ENCODE data around the gene OR2D3. TPM values are rescaled to one million over a fixed set of nuclear protein-coding genes. Genes with fewer than 3 reads are reported as not detected.
"Not testable (repeated sequence)": the region's sequence is repeated elsewhere in the genome, so short reads cannot be mapped to it uniquely, and the experiment has no call there.

Gene OR2D3, protein sequence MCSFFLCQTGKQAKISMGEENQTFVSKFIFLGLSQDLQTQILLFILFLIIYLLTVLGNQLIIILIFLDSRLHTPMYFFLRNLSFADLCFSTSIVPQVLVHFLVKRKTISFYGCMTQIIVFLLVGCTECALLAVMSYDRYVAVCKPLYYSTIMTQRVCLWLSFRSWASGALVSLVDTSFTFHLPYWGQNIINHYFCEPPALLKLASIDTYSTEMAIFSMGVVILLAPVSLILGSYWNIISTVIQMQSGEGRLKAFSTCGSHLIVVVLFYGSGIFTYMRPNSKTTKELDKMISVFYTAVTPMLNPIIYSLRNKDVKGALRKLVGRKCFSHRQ
- not detected for total RNA-seq

DNA sequence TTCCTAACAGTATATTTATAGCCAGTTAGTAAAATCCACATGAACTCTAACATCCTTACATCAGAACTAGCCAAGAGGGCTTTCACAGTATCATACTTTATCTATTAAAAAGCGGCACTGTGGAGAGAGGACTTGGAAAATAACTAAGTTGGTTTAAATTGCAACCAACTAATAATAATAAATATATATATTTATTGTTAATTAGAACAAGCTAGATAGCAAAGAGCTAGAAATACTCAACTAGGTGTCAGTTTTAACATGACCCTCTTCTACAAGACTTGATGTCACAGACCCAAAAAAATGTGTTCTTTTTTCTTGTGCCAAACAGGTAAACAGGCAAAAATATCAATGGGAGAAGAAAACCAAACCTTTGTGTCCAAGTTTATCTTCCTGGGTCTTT, at the start of gene OR2D3:
TSS of gene OR2D3 (plus strand) at position 301 of the 400 bp plus-strand sequence. CDS start at position 301, 0 bp downstream.
- no peaks in the 10 kb centered on the region for H3K27me3 ChIP-seq (ENCODE audit: control insufficient read depth in 3 of 3, insufficient read depth in 3 of 3, low read length in 3 of 3)
- no peak within 1 kb of the TSS for H3K9ac ChIP-seq (ENCODE audit: low read depth in 1 of 3, low read length in 3 of 3)
- H3K27ac ChIP-seq (ENCODE audit: low read depth, low read length): no peak within 1 kb of the TSS
- H3K36me3 ChIP-seq (ENCODE audit: control insufficient read depth in 3 of 3, insufficient read depth in 3 of 3, low read length in 3 of 3): no peaks in the 10 kb centered on the region
- no peak within 1 kb of the TSS for H3K4me3 ChIP-seq (ENCODE audit: low read length in 3 of 3)
- no peaks in the 10 kb centered on the region for H3K4me1 ChIP-seq (ENCODE audit: control insufficient read depth in 3 of 3, insufficient read depth in 3 of 3, low read length in 3 of 3)
- H3K9me3 ChIP-seq (ENCODE audit: control insufficient read depth in 3 of 3, low read length in 3 of 3): no peaks in the 10 kb centered on the region

DNA sequence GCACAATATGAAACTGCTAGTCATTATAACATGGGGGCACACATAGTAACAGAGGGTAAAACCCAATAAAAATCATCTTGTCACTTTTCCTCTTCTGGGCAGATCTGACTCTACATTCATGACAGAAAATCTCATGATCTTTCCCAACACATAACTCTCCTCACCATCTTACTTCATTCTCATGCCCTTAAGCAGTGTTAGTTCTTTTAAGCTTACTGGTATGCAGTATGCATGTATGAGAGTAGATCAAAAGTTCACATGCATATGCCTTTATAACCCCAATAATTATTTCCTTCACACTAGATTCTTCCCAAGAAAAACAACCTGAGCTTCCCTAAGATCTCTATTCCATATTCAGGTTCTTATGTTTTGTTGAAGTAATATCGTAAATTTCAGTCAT, 49.5 kb upstream of the OR2D3 start:
- no peaks in the 10 kb centered on the region for H3K4me1 ChIP-seq (ENCODE audit: control insufficient read depth in 3 of 3, insufficient read depth in 3 of 3, low read length in 3 of 3)
- no peaks in the 10 kb centered on the region for H3K27me3 ChIP-seq (ENCODE audit: control insufficient read depth in 3 of 3, insufficient read depth in 3 of 3, low read length in 3 of 3)
- H3K27ac ChIP-seq (ENCODE audit: low read depth, low read length): no peak overlapping the region
- no peaks in the 10 kb centered on the region for H3K9me3 ChIP-seq (ENCODE audit: control insufficient read depth in 3 of 3, low read length in 3 of 3)
- no peak overlapping the region for H3K4me3 ChIP-seq (ENCODE audit: low read length in 3 of 3)
- H3K9ac ChIP-seq (ENCODE audit: low read depth in 1 of 3, low read length in 3 of 3): no peak overlapping the region
- no peaks in the 10 kb centered on the region for H3K36me3 ChIP-seq (ENCODE audit: control insufficient read depth in 3 of 3, insufficient read depth in 3 of 3, low read length in 3 of 3)

DNA sequence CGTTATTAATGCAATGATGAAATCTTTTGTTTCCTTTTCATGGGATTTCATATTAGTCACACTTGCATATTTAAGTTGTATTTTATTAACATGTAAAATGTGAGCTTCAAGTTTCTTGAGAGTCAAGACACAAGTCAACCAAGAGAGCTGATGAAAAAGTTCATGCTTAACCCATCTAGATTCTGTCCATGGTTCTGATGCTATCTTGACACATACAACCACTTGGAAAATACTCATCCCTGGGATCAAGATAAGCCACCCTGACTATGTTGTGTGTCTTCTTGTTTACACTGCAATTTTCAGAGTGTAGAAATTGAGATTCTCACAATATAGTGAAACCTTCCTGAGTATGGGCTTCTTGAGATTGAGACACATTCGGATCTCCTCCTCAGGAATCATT, 45.0 kb upstream of the OR2D3 start:
- H3K27me3 ChIP-seq (ENCODE audit: control insufficient read depth in 3 of 3, insufficient read depth in 3 of 3, low read length in 3 of 3): no peaks in the 10 kb centered on the region
- no peak overlapping the region for H3K27ac ChIP-seq (ENCODE audit: low read depth, low read length)
- H3K9me3 ChIP-seq (ENCODE audit: control insufficient read depth in 3 of 3, low read length in 3 of 3): peaks cover 0 to 9% (median 2%) of the 10 kb centered on the region in 3 donors
- no peak overlapping the region for H3K4me3 ChIP-seq (ENCODE audit: low read length in 3 of 3)
- no peaks in the 10 kb centered on the region for H3K36me3 ChIP-seq (ENCODE audit: control insufficient read depth in 3 of 3, insufficient read depth in 3 of 3, low read length in 3 of 3)
- H3K9ac ChIP-seq (ENCODE audit: low read depth in 1 of 3, low read length in 3 of 3): no peak overlapping the region
- no peaks in the 10 kb centered on the region for H3K4me1 ChIP-seq (ENCODE audit: control insufficient read depth in 3 of 3, insufficient read depth in 3 of 3, low read length in 3 of 3)

DNA sequence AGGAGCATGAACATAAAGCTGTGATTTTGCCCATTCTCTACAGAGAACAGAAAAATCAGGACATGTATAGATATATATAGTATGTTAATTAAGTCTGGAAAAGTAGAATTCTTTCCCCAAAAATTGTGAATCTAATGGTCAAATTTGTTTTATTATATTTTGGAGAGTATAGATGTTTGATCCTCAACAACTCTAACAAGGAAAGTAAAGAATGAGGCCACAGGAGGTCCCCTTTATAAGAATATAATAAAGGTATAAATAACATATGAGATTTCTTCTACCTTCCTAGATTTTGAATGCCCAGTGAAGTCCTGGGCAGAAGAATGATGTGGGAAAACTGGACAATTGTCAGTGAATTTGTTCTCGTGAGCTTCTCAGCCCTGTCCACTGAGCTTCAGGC, 44.5 kb upstream of the OR2D3 start, which contains the start of gene OR10A4:
TSS of gene OR10A4 (plus strand) at position 301 of the 400 bp plus-strand sequence. CDS start at position 324, 23 bp downstream.
- Histone ChIP-seq H3K9me3 (ENCODE audit: control insufficient read depth in 3 of 3, low read length in 3 of 3) (peaks cover 0 to 9% (median 2%) of the 10 kb centered on the region in 3 donors), H3K9ac (ENCODE audit: low read depth in 1 of 3, low read length in 3 of 3) (no peak within 1 kb of the TSS), H3K27me3 (ENCODE audit: control insufficient read depth in 3 of 3, insufficient read depth in 3 of 3, low read length in 3 of 3) (no peaks in the 10 kb centered on the region), H3K27ac (ENCODE audit: low read depth, low read length) (no peak within 1 kb of the TSS), H3K4me3 (ENCODE audit: low read length in 3 of 3) (no peak within 1 kb of the TSS), H3K36me3 (ENCODE audit: control insufficient read depth in 3 of 3, insufficient read depth in 3 of 3, low read length in 3 of 3) (no peaks in the 10 kb centered on the region), H3K4me1 (ENCODE audit: control insufficient read depth in 3 of 3, insufficient read depth in 3 of 3, low read length in 3 of 3) (no peaks in the 10 kb centered on the region)

DNA sequence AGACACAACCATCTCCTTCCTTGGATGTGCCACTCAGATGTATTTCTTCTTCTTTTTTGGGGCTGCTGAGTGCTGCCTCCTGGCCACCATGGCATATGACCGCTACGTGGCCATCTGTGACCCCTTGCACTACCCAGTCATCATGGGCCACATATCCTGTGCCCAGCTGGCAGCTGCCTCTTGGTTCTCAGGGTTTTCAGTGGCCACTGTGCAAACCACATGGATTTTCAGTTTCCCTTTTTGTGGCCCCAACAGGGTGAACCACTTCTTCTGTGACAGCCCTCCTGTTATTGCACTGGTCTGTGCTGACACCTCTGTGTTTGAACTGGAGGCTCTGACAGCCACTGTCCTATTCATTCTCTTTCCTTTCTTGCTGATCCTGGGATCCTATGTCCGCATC, 43.9 kb upstream of the OR2D3 start:
- H3K9ac ChIP-seq (ENCODE audit: low read depth in 1 of 3, low read length in 3 of 3): no peak overlapping the region
- no peaks in the 10 kb centered on the region for H3K27me3 ChIP-seq (ENCODE audit: control insufficient read depth in 3 of 3, insufficient read depth in 3 of 3, low read length in 3 of 3)
- peaks cover 0 to 9% (median 2%) of the 10 kb centered on the region in 3 donors for H3K9me3 ChIP-seq (ENCODE audit: control insufficient read depth in 3 of 3, low read length in 3 of 3)
- no peaks in the 10 kb centered on the region for H3K36me3 ChIP-seq (ENCODE audit: control insufficient read depth in 3 of 3, insufficient read depth in 3 of 3, low read length in 3 of 3)
- no peak overlapping the region for H3K27ac ChIP-seq (ENCODE audit: low read depth, low read length)
- no peaks in the 10 kb centered on the region for H3K4me1 ChIP-seq (ENCODE audit: control insufficient read depth in 3 of 3, insufficient read depth in 3 of 3, low read length in 3 of 3)
- H3K4me3 ChIP-seq (ENCODE audit: low read length in 3 of 3): no peak overlapping the region

DNA sequence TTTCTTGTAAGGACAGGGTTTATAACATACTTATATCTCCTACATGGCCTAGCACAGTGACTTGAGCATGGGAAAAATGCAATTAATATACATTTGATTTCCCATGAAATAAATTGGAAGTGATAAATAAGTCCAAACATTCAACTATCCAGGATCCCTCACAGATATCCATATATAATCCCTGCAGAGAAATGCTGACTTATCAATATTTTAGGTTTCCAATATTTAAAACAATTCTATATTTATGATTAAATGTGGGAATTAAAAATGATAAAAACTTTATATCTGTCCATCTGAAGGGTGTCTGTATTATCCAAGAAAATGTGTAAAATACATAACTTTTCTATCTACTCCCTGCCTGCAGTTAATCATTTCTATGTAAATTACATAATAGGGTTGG, 38.1 kb upstream of the OR2D3 start:
- no peak overlapping the region for H3K4me3 ChIP-seq (ENCODE audit: low read length in 3 of 3)
- no peak overlapping the region for H3K9ac ChIP-seq (ENCODE audit: low read depth in 1 of 3, low read length in 3 of 3)
- H3K36me3 ChIP-seq (ENCODE audit: control insufficient read depth in 3 of 3, insufficient read depth in 3 of 3, low read length in 3 of 3): no peaks in the 10 kb centered on the region
- H3K9me3 ChIP-seq (ENCODE audit: control insufficient read depth in 3 of 3, low read length in 3 of 3): no peaks in the 10 kb centered on the region
- no peak overlapping the region for H3K27ac ChIP-seq (ENCODE audit: low read depth, low read length)
- no peaks in the 10 kb centered on the region for H3K27me3 ChIP-seq (ENCODE audit: control insufficient read depth in 3 of 3, insufficient read depth in 3 of 3, low read length in 3 of 3)
- no peaks in the 10 kb centered on the region for H3K4me1 ChIP-seq (ENCODE audit: control insufficient read depth in 3 of 3, insufficient read depth in 3 of 3, low read length in 3 of 3)

DNA sequence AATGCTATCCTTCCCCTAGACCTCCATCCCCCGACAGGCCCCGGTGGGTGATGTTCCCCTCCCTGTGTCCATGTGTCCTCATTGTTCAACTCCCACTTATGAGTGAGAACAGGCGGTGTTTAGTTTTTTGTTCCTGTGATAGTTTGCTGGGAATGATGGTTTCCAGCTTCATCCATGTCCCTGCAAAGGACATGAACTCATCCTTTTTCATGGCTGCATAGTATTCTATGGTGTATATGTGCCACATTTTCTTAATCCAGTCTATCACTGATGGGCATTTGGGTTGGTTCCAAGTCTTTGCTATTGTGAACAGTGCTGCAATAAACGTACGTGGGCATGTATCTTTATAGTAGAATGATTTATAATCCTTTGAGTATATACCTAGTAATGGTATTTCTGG, 33.1 kb upstream of the OR2D3 start:
- H3K4me3 ChIP-seq (ENCODE audit: low read length in 3 of 3): not testable (repeated sequence)

DNA sequence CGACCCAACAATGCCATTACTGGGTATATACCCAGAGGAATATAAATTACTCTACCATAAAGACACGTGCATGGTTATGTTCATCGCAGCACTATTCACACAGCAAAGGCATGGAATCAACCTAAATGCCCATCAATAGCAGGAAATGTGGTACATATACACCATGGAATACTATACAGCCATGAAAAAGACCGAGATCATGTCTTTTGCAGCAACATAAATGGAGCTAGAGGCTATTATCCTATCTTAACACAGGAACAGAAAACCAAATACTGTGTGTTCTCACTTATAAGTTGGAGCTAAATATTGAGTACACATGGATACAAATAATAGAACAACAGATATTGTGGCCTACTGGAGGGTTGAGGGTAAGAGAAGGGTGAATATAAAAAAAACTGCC, 32.0 kb upstream of the OR2D3 start:
- H3K4me3 ChIP-seq (ENCODE audit: low read length in 3 of 3): no peak overlapping the region
- no peak overlapping the region for H3K9ac ChIP-seq (ENCODE audit: low read depth in 1 of 3, low read length in 3 of 3)
- H3K4me1 ChIP-seq (ENCODE audit: control insufficient read depth in 3 of 3, insufficient read depth in 3 of 3, low read length in 3 of 3): no peaks in the 10 kb centered on the region
- no peaks in the 10 kb centered on the region for H3K9me3 ChIP-seq (ENCODE audit: control insufficient read depth in 3 of 3, low read length in 3 of 3)
- H3K36me3 ChIP-seq (ENCODE audit: control insufficient read depth in 3 of 3, insufficient read depth in 3 of 3, low read length in 3 of 3): no peaks in the 10 kb centered on the region
- H3K27me3 ChIP-seq (ENCODE audit: control insufficient read depth in 3 of 3, insufficient read depth in 3 of 3, low read length in 3 of 3): no peaks in the 10 kb centered on the region
- H3K27ac ChIP-seq (ENCODE audit: low read depth, low read length): no peak overlapping the region

More for the DNA sequence above, 33.1 kb upstream of the OR2D3 start:
- H3K4me1 ChIP-seq (ENCODE audit: control insufficient read depth in 3 of 3, insufficient read depth in 3 of 3, low read length in 3 of 3); H3K36me3 ChIP-seq (ENCODE audit: control insufficient read depth in 3 of 3, insufficient read depth in 3 of 3, low read length in 3 of 3); H3K27ac ChIP-seq (ENCODE audit: low read depth, low read length); H3K9me3 ChIP-seq (ENCODE audit: control insufficient read depth in 3 of 3, low read length in 3 of 3); H3K9ac ChIP-seq (ENCODE audit: low read depth in 1 of 3, low read length in 3 of 3); H3K27me3 ChIP-seq (ENCODE audit: control insufficient read depth in 3 of 3, insufficient read depth in 3 of 3, low read length in 3 of 3): not testable (repeated sequence)

DNA sequence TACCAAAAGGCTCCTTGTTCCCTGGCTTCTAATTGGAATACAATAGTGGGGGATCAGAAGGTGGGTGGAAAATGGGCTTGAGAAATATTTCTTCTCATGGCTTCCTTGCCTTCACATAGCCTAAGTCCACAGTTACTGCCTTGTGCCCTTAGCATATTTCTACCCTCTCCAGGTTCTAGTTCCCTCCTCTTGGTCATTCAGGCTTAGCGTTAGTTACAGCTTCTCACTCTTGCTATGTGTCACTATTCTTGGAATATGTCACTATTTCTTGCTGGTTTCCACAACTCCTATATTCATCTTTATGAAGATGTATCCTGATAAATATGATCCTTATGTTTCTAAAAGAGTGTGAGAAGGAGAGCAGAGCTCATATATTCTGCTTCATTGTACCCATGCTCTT, 31.0 kb upstream of the OR2D3 start:
- Histone ChIP-seq H3K9ac (ENCODE audit: low read depth in 1 of 3, low read length in 3 of 3) (no peak overlapping the region), H3K9me3 (ENCODE audit: control insufficient read depth in 3 of 3, low read length in 3 of 3) (no peaks in the 10 kb centered on the region), H3K36me3 (ENCODE audit: control insufficient read depth in 3 of 3, insufficient read depth in 3 of 3, low read length in 3 of 3) (no peaks in the 10 kb centered on the region), H3K27me3 (ENCODE audit: control insufficient read depth in 3 of 3, insufficient read depth in 3 of 3, low read length in 3 of 3) (no peaks in the 10 kb centered on the region), H3K4me3 (ENCODE audit: low read length in 3 of 3) (no peak overlapping the region), H3K4me1 (ENCODE audit: control insufficient read depth in 3 of 3, insufficient read depth in 3 of 3, low read length in 3 of 3) (no peaks in the 10 kb centered on the region), H3K27ac (ENCODE audit: low read depth, low read length) (no peak overlapping the region)

DNA sequence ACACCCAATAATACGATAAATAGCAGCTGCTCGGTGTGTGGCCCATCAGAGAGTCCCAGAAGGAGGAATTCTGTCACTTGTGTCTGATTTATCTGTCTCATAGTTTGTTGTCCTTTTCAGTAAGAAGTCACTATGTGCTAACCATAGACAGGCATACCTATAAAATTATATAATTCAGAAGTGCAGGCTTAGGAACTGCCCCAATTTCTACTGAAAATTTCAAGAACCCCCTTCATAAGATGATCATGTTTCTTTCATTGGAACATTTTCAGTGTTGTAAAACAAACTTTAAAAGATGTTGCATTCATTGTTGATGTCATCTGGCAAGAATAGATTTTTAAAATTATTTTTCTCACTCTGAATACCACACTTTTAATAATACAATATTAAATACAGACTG, 28.4 kb upstream of the OR2D3 start, which contains the start of gene OR2D2:
TSS of gene OR2D2 (minus strand) at position 101 of the 400 bp plus-strand sequence. CDS start at position 101, 0 bp downstream.
- H3K36me3 ChIP-seq (ENCODE audit: control insufficient read depth in 3 of 3, insufficient read depth in 3 of 3, low read length in 3 of 3): no peaks in the 10 kb centered on the region
- H3K4me3 ChIP-seq (ENCODE audit: low read length in 3 of 3): no peak within 1 kb of the TSS
- no peak within 1 kb of the TSS for H3K27ac ChIP-seq (ENCODE audit: low read depth, low read length)
- no peak within 1 kb of the TSS for H3K9ac ChIP-seq (ENCODE audit: low read depth in 1 of 3, low read length in 3 of 3)
- no peaks in the 10 kb centered on the region for H3K4me1 ChIP-seq (ENCODE audit: control insufficient read depth in 3 of 3, insufficient read depth in 3 of 3, low read length in 3 of 3)
- H3K27me3 ChIP-seq (ENCODE audit: control insufficient read depth in 3 of 3, insufficient read depth in 3 of 3, low read length in 3 of 3): no peaks in the 10 kb centered on the region
- H3K9me3 ChIP-seq (ENCODE audit: control insufficient read depth in 3 of 3, low read length in 3 of 3): no peaks in the 10 kb centered on the region

All from skeletal muscle tissue (tissue), 4 donors.